Measurements from ENCODE around the gene ITGBL1.
A peak's percentile ranks its signal among the peaks of the same experiment; 100 is the strongest.

The ITGBL1 gene

DNA sequence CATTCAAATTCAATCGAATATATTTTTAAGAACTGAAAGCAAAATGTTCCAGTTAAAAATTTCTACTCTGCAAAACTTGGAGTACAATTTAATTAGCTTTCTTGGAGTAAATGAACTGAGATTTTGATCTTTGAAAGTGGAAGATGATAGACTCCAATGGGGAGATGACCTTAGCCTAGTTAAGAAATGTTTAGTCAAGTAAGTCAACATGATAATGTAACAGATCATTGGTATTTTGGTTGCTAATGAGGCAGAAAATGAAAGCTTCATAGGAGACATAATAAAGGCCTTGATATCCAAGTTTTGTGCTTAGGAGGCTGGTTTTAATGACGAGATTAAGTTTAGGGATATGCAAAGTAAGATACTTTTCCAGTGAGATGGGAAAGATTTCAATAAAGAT lies 181.7 kb downstream of the ITGBL1 start:
- DNase-seq, result no peak

DNA sequence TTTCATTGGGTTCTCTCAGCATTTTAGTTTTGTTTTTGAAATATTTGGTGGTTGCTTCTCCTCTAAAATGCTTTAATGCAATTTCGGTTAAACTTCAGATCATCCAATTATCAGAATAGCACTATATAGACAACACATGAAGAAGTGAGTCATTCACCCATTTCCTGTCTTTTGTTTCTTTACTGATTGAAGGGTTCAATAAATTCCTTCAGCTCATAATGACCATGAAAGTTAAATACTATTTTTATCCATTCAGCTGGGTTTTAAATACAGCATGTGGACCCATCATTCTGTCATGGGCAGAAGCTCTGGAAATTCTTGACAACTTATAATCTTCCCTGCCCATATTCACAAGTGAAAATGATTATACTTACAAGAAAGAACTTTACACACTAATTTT lies 187.2 kb downstream of the ITGBL1 start:
- no peak for DNase-seq

DNA sequence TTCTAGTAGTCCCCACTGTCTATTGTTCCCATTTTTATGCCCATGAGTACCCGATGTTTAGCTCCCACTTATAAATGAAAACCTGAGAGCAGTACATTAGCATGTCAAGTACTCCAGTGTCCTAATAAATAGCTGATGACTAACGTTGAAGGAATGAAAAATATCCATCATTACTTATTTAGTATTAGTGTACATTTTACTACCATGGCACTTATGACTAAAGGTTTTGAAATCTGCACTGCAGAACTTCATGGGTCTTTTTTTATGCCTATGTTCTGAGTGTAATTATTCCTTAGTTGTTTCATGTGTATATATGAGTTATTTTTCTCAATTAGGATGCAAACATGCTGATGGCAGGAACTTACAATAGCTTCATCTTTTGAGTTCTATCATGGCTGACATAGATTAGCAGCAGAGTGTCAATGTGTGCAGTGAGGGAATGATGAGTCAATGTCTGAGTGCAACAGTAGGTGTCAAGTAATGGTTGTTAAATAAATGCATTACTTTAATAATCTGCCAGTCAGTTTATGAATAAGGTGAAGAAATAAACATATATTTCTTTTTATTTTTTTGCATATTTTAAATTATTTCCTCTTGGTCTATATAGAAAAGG lies 188.4 kb downstream of the ITGBL1 start:
- no peak for DNase-seq

DNA sequence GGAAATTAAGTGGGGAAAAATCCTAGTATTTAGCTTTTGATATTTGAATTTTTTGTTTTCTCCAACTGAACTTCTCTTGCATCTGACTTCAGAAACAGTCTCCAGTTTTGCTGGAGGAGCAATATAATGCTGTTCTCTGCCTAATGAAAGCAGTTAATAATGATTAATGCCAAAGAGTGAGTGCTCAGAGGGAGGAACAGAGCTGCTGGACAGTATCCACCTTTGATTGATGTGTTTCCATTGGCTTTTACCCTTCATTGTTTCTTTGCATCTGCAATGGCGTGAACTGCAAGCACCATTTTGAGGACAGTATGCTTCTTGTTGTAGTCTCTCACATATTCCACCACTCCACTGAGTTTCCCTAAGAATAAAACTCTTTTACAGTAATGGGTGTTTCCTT lies 193.4 kb downstream of the ITGBL1 start:
- DNase-seq, result no peak

DNA sequence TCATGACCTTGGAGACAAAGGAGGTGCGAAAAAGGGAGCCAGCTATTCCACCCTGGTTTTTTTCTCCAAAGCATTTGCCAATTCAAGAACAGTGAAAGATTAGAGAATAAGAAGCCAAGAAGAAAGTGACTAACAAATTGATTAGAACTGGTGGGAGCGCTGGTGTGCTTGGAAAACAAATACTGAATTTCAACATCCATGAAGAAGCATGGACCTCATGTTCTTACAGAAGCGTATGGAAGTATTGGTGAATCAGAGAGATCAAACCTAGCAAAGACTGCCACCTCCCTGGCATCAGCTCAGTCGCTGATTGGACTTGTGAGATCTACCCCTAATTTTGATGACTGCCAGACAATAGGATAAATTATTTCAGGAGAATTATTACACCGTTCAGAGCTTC lies 195.3 kb downstream of the ITGBL1 start:
- no peak for DNase-seq

DNA sequence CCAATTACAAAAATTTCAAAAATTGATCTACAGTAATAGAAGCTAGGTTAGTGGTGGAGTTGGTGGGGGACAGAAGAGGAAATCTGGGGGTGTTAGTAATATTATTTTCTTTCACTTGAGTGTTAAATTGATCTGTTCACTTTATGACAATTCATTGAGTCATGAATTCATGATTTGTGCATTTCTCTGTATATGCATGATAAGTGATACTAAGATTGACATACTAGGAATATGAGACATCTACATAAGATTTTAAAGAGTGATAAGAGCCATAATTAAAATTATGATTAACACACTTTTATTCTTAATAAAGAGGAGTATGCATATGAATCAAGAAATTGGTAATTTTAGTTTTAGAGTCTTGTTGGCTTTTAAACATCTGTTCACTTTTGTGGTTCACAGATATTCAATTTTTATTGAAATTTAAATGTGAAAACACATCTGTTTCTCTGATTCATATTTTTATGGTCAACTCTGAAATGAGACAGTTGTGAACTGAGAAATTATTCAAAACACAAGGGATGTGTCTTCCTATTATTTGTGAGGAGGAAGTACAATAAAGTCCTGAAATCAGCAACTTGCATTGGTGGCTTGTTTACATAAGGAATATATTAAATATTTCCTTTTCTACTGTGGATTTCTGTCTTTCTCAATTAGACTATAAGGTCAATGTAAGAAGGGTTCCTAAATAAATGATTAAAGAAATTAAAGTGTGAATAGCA lies 196.5 kb downstream of the ITGBL1 start:
- no peak for DNase-seq

DNA sequence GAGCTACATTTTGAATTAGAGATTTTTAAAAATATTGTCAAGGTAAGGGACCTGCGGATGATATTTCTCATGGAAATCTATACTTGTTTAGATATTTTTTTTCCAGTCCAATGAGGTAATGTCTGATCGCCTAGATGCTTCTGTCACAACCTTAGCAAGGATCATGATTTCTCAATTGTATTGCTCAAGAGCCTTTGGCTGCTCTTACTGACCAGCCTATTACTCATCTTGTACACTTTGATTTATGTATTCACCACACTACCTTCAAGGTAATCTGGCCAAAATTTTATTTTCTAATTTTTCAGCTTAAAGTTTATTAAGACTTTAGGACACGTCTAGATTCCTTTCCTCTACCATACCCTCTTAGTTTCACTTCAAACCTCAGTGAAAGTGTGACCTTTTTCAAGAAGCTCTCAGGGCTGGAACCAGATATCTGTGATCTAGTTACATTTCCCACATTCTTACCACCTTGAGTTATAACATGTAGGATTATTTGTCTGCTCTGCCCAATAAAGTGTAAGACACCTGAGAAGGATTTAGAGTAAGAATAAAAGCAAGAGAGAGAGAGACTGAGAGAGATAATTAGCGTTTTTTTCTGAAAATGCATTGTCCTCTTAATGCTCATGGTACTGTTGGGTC lies 197.1 kb downstream of the ITGBL1 start:
- DNase-seq, result no peak

DNA sequence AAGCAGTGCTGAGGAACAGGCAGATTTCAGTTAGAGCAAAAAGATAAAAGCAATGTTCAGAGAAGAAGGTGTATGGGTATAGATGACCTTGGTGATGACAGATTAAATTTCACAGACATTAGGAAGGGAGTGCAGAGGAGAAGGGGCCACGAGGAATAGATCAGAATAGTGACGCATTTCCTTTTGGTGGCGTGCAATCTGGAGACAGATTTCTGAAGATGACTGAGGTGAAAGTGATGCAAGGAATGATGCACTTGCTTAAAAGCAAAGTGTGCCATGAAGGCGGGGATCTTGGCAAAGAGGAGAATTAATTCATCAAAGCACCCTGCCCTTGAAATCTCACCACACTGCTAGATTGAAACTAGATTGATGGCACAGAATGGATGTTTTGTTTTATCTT lies 202.4 kb downstream of the ITGBL1 start:
- DNase-seq, result no peak

DNA sequence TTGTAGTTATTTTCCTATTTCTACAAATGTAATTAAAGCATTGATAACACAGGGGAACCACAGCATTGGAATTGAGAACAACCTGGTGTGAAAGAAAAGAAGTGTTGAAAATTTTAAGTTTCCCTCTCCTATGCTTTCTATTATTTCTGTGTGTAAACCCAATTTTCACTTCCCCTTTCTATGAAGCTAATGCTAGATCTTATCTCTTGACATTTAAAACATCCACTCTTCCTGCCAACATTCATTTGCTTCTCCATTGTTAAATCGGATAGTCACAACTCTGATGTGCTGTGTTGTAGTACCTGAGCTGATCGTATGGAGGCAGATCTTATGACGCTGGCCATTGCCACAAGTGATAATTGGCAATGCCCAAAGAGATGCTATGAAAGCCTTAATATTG lies 203.0 kb downstream of the ITGBL1 start:
- no peak for DNase-seq

DNA sequence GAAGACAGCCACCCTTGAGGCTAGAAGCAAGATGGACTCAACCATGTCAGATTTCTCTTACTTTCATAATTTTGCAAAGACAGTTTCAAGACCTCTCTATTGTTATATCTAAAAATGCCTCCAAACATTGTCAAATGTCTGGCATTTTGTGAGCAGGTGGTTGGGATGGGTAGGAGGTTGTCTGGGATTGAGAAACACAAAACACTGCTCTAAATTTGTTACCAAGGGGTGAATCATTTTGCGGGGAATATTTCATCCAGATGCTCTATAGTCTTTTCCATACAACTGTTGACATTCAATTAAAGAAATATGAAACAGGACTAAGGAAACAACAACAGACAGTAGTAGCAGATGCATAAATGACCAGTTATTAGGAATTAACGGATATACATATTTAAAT lies 208.2 kb downstream of the ITGBL1 start:
- no peak for DNase-seq

DNA sequence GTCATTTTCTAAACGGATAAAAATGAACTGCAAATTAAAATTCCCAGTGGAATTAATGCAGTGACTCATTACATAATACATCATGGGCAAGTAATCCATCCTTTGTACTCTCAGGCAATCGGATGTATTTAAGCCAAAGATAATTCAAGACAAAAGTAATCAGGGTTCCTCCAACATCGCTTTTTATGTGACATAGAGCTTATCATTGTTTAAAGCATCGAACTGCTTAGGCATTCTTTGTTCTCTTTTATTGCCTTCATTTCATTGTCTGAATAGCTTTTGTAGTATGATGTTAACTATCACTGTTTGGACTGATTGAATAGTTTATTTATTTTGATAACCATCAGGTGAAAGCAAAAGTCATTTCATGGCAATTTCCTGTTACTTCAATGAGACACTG lies 209.4 kb downstream of the ITGBL1 start:
- DNase-seq, result no peak

DNA sequence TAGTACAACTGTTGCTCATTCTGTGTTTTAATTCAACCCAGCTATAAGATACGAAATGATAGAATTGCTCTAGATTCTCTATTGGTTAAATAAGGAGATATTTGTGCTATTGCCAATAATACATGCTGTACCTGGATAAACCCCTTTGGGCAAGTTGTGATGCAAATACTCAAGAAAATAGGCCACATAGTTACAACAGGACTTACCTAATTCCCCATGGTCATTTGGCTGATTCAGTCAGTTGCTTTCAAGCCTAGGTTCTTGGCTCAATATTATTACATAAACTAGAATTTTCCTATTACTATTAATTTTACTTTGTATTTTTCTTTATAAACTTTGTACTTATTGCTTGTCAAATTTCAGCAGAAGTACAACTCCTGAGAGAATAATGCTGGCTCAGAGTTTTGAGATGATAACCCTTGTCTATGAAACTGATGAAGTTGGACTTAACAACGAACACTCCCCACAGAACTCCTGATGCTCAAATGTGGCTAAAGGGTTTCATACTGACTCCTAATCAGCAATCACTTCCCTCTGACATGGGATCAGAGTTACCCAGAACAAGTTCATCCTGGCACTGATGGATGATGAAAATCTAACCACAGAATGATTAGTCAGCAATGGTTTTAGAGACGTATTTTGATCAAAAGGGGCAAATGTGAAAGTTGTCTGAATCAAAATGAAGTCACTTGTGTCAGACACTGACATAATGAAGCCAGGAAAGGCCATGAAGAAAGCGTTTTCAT lies 221.1 kb downstream of the ITGBL1 start:
- no peak for DNase-seq

DNA sequence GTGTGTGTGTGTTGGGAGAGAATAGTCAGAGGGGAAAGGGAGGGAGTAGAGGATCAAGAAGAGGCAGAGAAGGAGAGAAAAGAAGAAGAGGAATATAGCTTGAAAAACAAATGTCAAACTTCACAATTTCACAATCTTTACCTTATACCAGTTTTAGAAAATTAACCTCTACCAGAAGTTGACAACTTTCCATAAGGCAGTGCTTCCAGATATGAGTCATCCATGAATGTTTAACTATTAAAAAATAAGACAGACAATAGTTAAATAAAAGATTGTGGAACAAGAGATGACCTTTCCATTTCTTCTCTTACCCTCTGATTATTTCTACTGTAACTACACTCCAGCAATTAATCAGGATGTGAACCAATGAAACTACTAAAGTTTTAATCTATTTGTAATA lies 229.4 kb downstream of the ITGBL1 start:
- no peak for DNase-seq

DNA sequence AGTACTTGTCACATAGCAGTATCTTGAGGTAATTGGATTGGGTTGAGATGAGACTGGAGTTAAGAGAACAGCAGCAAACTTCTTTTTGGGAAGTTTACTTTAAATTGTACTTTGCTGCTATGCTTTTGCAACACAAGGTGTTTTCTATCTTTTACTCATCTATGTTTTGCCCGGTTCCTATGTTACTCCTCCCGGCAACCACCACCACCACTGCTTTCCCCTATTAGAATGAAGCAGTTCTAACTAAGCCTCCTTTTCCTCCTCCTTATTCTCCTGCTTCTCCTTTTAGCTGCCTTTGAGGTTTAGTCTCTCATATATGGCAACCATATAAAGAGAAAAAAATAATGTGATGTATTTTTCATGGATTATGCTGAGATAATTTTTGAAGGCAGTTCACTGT lies 233.5 kb downstream of the ITGBL1 start:
- DNase-seq, result no peak

DNA sequence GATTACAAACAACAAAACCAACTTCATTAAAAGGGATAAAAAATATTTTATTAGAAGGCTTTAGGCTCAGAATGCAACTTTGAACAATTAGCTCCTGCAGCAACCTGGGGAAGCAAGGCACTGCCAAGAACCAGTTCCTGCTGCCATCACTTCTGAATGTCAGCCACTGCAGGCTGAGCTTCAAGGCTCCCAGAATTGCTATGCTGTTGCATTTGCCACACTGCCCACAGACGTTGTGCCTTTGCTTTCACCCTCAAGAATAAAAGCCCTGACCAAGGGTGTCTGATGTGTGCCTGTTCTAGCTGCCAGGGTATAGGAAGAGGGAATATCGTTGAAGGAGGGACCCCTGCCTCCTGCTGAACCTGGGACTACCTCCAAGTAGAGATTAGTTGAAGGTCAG lies 238.4 kb downstream of the ITGBL1 start:
- DNase-seq, result no peak

DNA sequence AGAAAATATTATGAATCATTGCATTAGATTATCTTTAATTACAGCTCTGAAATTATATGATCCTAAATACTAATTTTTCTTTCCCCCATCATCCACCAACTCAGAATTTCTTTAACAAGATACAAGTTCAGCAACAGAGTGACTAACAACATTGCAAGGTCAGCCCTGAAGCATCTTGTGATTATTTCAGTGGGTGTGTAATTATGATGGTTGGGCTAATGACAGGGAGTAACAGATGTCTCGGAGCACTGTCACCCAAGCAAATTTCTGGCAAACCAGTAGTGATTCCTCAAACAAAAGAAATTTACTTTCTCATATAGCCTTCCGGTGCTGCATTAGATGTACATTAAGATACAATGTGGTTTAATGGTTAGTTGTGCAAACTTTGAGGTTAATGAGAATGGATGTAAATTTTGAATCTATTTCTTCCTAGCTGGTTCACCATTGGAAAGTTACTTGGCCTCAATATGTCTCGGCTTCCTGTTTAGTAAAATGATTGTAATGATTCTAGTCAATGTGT lies 238.9 kb downstream of the ITGBL1 start:
- DNase-seq, result no peak

DNA sequence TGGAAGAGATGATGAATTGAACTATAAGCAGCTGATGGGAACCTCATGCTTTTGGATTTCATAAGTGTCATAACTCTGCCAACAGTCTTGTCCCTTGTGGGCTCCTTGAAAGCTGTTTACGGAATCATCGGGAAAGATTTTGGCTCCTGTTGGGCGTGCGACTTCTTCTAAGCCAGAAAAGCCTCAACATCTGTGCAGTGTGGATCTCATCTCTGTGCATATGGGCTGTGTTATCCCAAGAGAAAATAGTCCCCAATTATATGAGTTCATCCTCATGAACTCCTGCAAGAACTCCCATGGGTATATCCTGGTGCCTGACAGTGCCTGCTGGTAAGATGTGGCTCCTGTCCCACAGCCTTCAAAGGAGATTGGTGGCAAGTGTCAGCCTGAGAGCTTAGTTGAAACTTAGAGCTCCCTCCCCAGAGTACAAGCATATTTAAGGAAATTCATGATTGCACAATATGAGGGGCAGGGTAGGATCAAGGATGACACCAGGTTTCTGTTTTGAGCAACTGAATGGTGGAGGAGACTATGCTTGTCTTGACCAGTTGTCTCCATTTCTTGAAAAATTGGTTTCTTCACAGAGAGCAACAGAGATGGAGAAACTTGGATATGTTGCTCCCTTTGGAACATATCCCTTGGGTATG lies 243.5 kb downstream of the ITGBL1 start:
- no peak for DNase-seq

DNA sequence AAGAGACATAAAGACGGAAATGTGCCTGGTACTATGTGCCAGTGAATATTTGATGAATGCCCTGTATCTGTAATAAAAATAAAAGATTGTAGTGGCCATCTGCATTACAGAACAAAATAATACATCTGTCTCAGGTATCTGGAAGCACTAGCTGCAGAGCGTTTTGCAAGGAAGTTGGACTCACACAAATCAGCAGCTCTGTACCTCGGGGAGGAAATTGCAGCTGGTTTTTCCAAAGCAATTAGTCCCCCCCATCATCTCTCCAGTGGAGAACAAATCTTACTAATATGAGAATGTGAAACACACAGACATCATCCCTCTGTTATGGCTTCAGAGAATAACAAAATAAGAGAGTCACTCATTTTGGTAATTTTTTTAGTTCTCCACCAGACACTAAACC lies 245.3 kb downstream of the ITGBL1 start:
- DNase-seq, result no peak

DNA sequence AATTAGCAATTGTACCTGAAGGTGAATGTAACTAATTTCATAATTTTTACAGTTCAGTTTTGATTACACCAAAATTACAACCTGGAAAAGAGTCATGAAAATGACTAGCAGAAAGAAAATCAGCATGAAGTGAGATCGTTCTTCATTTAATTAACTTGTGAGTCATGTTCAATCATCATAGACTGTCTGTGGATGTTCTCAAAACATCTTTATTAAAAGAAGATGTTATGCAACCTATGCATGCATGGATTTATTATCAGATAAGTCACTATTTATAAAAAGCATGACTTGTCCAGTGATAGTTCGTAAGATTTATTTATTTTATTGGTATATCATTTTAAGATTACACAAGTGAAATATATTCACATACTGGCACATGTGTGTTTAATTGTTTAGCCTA lies 245.9 kb downstream of the ITGBL1 start:
- no peak for DNase-seq

DNA sequence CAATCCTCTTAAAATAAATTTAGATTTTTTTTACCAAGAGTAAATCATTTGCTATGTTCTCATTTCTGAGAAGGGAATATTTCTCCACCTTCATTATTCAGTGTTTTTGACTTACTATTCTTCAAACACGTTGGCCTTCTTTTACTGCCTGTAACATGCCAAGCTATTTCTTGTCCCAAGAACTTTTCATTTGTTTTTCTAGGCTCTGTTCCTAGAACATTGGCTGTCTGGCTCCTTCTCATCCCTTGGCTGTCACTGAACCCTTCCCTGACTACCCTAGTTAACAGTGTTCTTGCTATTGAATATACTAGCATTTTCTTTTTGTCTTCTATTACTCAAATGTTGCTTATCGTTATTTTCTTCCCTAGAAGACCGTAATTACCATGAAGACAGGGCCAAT lies 248.1 kb downstream of the ITGBL1 start:
- DNase-seq, result no peak

DNA sequence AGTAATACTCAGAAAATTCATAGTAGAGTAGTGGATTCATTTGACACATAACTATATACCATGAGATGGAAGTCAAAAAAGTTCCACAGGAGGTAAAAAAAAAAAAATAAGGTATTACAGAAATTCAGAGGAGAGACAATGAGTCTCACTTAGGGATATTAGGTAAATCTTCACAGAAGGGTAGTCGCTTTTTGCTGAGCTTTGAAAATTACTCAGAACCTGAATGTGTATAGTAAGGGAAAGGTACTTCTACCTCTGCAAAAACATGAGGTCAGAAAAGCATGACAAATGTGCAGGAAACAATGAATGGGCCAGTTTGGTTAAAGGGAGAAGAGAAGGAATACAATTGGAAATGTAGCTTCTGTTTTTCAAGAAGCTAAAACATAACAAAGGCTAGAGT lies 250.6 kb downstream of the ITGBL1 start:
- no peak for DNase-seq

DNA sequence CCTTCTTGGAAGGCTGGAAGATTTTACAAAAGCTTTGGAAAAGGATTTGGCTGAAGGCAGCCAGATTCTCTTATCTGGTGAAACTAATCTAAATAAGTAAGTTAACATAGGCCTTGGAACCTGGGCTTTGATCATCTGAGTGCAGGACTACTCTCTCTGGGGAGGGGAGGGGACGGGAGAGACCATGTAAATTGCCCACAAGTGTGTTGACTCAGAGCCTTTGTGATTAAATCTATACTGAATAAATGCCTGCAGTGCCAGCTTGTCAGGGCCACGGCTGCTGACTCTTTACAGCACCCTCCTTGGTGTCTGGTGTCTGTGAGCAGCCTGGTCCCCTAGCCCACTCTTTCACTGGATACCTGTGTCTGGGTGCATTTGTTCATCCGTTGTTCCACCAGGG lies 251.4 kb downstream of the ITGBL1 start:
- no peak for DNase-seq

DNA sequence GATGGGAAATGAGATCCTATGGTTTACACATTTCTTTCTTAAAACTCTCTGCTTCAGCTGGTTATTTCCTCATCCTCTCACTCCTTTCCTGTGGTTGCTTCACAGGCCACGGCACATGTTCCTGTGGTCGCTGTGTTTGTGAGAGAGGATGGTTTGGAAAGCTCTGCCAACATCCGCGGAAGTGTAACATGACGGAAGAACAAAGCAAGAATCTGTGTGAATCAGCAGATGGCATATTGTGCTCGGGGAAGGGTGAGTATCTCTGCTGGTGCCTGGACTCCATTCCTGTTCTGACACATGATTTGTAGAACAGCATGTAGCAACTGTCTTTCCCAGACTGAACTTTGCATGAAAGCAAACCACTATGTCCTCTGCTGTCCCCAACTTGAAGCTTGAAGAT lies 254.2 kb downstream of the ITGBL1 start:
- DNase-seq, result peak; percentile 10
